ENCODE data around the gene TRERF1. TPM values are rescaled to one million over a fixed set of nuclear protein-coding genes. Genes with fewer than 3 reads are reported as not detected.

TRERF1 gene
- total RNA-seq, 8 experiments from 2014 or later, result 3.5 to 21.2 (median 5.2) TPM

Other genes with a start within 250 kb of the TRERF1 start
- gene MRPS10, start 234.1 kb downstream of the TRERF1 start, total RNA-seq, result 10 to 100 TPM; 19.6 to 52.8 (median 33.8) TPM
- gene UBR2, start 112.1 kb upstream of the TRERF1 start, total RNA-seq, result 10 to 100 TPM; 13.4 to 38.9 (median 19.0) TPM